Gastrocnemius medialis (tissue), 4 donors: Measurements from ENCODE around the gene EEPD1. TPM values are rescaled to one million over a fixed set of nuclear protein-coding genes. Genes with fewer than 3 reads are reported as not detected.

Experiments used
- ATAC-seq, 2 donors: fragments of 150-250 bp; one replicate each; pipeline ENCODE4 v1.9.1; 2016
- DNase-seq, 2 donors: peaks; one replicate each; pipeline ENCODE4 v3.0.0-alpha.2; 2019
- H3K27ac ChIP-seq, 4 donors: fragments of 200-600 bp; sonication (generic); 1 replicate in 1 of 4; 2 replicates in 3 of 4; pipeline ENCODE4 v1.5.1; 2016 to 2018; ENCODE audit warnings: mild to moderate bottlenecking in 2 of 4, moderate library complexity in 1 of 4
- H3K27me3 ChIP-seq, 3 donors: fragments of 200-600 bp; sonication (generic) in 2 of 3; 1 replicate in 1 of 3; 2 replicates in 2 of 3; pipeline versions ENCODE4 v1.5.1 to v1.6.0; 2016 to 2019; ENCODE audit warnings: mild to moderate bottlenecking in 1 of 3, moderate library complexity in 1 of 3
- H3K36me3 ChIP-seq, 2 donors: fragments of 200-600 bp; sonication (generic) in 1 of 2; one replicate each; pipeline ENCODE4 v1.5.1; 2017 to 2018
- H3K4me1 ChIP-seq, 2 donors: fragments of 200-600 bp; sonication (generic) in 1 of 2; one replicate each; pipeline ENCODE4 v1.5.1; 2016 to 2017; ENCODE audit warnings: mild to moderate bottlenecking in 2 of 2
- H3K4me3 ChIP-seq, 4 donors: fragments of 200-600 bp; sonication (generic) in 3 of 4; 1 replicate in 1 of 4; 2 replicates in 3 of 4; pipeline ENCODE4 v1.5.1; 2016 to 2019; ENCODE audit warnings: mild to moderate bottlenecking in 2 of 4
- H3K9me3 ChIP-seq, 3 donors: fragments of 200-600 bp; sonication (generic) in 2 of 3; 1 replicate in 1 of 3; 2 replicates in 2 of 3; pipeline ENCODE4 v1.5.1; 2016 to 2019
- POLR2A ChIP-seq, 2 donors: fragments of 450-650 bp; IDR thresholded peaks; one replicate each; pipeline ENCODE4 v1.6.1; 2017; ENCODE audit warnings: antibody characterized with exemption in 2 of 2, mild to moderate bottlenecking in 2 of 2, moderate library complexity in 2 of 2
- in situ Hi-C, 4 donors: fragments of 200-750 bp; cut with MboI; loops; one replicate each; pipeline versions ENCODE4 v1.15.0 to v1.8.0; 2017; ENCODE audit warnings: low sequenced_read_pairs in 4 of 4
- intact Hi-C: fragments of 100-400 bp; cut with DNase I; formaldehyde crosslinking; loops from one replicate; pipeline ENCODE4 v1.15.1; 2023; ENCODE audit warnings: low total_unique reads
- total RNA-seq, 4 donors: library from RNA; depleted of rRNA; stranded (reverse); fragments of >200 nt; gene quantifications; one replicate each; pipeline versions ENCODE4 v1.1.0 to v1.2.3, GENCODE V29; 2016
- TF ChIP-seq, protein P1 (sequence below), 5 experiments: fragments of 450-650 bp in 3 of 5; fragments of 200-600 bp in 2 of 5; sonication (generic) in 2 of 5; IDR thresholded peaks in 4 of 5; conservative IDR thresholded peaks in 1 of 5; 1 replicate in 4 of 5; 2 replicates in 1 of 5; pipeline ENCODE4 v1.5.1; 2016 to 2019; ENCODE audit warnings: antibody characterized with exemption in 5 of 5, mild to moderate bottlenecking in 3 of 5, moderate library complexity in 3 of 5

The EEPD1 gene
- total RNA-seq, 4 donors from 2014 or later = 41.0 to 68.5 (median 61.3) TPM

DNA sequence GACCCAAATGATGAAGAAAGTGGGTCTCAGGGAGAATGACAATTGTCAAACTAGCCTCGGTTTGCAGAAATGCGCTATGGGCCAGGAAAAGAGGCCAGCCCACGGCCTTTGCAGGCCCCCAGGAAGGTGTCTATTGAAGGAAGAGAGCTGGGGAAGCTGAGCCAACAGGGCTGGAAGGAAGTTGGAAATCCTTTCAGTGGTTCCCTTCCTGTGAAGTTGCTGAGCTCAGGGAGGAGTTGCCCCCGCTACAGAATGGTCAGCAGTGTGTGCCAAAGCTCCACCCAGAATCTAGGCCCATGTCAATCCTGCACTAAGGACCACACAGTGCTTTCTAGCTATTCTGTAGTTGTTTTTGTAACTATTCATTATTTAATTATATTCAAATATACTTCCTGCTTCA, 145.1 kb downstream of the EEPD1 start:
- in situ Hi-C loops = loop anchor here (10.0 to 25.0 kb wide), 4 partner anchors 136 to 313 kb away; partner anchors contain the start of gene EEPD1 (in 4 of the 4)

DNA sequence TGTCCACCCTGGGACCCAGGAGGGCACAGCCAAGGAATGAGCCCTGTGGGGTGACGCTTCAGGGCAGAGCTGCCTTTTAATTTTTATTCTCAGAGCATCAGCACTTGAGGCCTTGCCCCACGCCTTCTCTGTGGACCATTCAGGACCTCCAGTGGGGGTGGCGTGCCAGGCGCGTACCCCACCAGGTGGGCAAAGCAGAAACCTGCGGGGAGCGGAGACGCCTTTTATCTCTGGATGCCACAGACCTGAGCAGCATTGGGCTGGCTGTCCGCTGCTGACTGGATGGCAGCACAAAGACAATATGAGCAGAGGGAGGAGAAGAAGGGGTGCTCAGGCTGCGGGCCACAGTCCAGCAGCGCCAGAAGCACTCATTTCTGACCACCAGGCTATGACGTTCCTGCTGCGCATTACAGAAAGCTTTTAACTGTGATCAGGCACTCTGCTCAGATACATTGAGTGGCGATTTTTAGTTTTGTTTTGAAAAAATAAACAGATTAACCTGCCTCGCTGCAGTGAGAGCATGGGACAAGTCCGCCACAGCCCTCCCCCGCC, 146.2 kb downstream of the EEPD1 start:
- Histone ChIP-seq H3K27me3 (no peaks in the 10 kb centered on the region), H3K4me1 (peaks cover 43 to 45% of the 10 kb centered on the region in 2 donors), H3K36me3 (peaks cover 0 to 22% of the 10 kb centered on the region in 2 donors), H3K9me3 (no peaks in the 10 kb centered on the region), H3K27ac (peak overlapping the region in 3 of 4 donors; percentile 18 to 91 (median 85)), H3K4me3 (no peak overlapping the region)
- intact Hi-C loops = no loop called here
- DNase-seq (no peak), ATAC-seq (no peak)
- in situ Hi-C loops = loop anchor here (10.0 to 25.0 kb wide), 4 partner anchors 137 to 314 kb away; partner anchors contain the start of gene EEPD1 (in 4 of the 4)
- TF ChIP-seq, protein P1, sequence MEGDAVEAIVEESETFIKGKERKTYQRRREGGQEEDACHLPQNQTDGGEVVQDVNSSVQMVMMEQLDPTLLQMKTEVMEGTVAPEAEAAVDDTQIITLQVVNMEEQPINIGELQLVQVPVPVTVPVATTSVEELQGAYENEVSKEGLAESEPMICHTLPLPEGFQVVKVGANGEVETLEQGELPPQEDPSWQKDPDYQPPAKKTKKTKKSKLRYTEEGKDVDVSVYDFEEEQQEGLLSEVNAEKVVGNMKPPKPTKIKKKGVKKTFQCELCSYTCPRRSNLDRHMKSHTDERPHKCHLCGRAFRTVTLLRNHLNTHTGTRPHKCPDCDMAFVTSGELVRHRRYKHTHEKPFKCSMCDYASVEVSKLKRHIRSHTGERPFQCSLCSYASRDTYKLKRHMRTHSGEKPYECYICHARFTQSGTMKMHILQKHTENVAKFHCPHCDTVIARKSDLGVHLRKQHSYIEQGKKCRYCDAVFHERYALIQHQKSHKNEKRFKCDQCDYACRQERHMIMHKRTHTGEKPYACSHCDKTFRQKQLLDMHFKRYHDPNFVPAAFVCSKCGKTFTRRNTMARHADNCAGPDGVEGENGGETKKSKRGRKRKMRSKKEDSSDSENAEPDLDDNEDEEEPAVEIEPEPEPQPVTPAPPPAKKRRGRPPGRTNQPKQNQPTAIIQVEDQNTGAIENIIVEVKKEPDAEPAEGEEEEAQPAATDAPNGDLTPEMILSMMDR (IDR thresholded peaks at IDR 0.05 in 4 of 5, conservative IDR thresholded peaks at IDR 0.05 in 1 of 5) = no peak
- no peak for TF ChIP-seq POLR2A (IDR thresholded peaks at IDR 0.05)

More for the DNA sequence above, 145.1 kb downstream of the EEPD1 start:
- TF ChIP-seq, protein P1 (IDR thresholded peaks at IDR 0.05 in 4 of 5, conservative IDR thresholded peaks at IDR 0.05 in 1 of 5) = no peak
- no peak for TF ChIP-seq POLR2A (IDR thresholded peaks at IDR 0.05)
- Histone ChIP-seq H3K27me3 (no peaks in the 10 kb centered on the region), H3K36me3 (peaks cover 0 to 22% of the 10 kb centered on the region in 2 donors), H3K4me3 (no peak overlapping the region), H3K27ac (peak overlapping the region in 3 of 4 donors; percentile 14 to 17 (median 16)), H3K4me1 (peaks cover 33% of the 10 kb centered on the region in 2 donors), H3K9me3 (no peaks in the 10 kb centered on the region)
- DNase-seq (no peak), ATAC-seq (no peak)
- intact Hi-C loops = no loop called here

DNA sequence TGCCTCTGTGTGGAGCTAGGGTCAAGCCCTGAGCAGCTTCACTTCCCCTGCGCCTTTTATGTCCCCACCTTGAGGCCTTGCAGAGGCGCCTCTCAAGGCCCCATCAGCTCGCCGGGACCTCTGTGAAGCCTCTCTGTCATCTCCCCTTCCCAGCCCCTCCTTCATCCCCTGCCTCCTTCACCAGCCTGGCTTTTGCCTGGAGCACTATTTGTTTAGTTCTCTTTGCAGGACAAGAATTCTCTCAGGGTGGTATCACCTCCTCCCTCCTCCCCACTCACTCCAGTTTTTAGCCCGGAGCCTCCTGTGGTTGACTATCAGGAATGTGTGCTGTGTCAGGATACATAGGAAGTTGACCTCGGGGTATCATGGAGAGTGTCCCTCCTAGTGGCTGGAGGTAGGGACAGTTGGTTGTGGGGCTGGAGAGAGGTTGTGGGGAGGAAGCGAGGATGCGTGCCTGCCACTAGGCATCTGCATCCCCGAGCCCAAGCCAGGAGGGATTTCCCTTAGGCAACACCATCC, 146.8 kb downstream of the EEPD1 start:
- ATAC-seq (no peak), DNase-seq (no peak)
- Histone ChIP-seq H3K27ac (peak overlapping the region; percentile 80 to 91 (median 87)), H3K4me3 (no peak overlapping the region), H3K9me3 (no peaks in the 10 kb centered on the region), H3K4me1 (peaks cover 48 to 50% of the 10 kb centered on the region in 2 donors), H3K36me3 (peaks cover 0 to 22% of the 10 kb centered on the region in 2 donors), H3K27me3 (no peaks in the 10 kb centered on the region)
- in situ Hi-C loops (loop anchor here (10.0 to 25.0 kb wide), 4 partner anchors 138 to 315 kb away; partner anchors contain the start of gene EEPD1 (in 4 of the 4)), intact Hi-C loops (loop anchor here (10.0 kb wide), 2 partner anchors 395 to 605 kb away; partner anchors contain the start of gene HERPUD2)
- TF ChIP-seq POLR2A (IDR thresholded peaks at IDR 0.05) = no peak
- TF ChIP-seq, protein P1 (IDR thresholded peaks at IDR 0.05 in 4 of 5, conservative IDR thresholded peaks at IDR 0.05 in 1 of 5) = no peak

DNA sequence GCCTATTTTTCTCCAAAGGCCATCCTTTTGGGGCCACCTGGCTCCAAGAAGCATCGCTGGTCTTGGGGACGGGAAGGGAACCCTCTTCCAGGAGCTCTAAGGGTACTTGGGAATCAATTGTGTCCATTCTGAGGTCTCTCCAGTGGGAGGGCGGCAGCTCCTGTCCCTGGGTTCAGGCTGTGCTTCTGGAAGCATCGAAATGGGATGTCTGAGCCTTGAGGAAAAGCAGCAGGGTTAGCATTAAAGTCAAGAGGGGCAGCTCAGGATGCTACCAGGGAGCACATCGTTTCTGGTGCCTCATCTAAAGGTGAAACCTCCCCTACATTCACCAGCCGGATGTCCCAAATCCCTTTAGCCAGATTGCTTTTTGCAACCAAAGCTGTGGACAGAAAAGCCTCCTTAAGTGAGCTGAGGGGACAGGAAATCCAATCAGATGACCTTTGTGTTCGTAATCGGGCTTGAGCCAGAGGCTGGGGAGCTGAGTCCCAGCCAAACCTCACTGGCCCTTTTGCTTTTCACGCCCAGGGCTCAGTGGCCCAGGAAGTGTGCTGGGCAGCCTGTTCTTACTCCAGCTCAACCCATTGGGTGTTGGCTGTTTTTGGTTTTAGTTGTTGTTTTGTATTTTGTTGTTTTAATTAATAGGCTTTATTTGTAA, 147.8 kb downstream of the EEPD1 start:
- DNase-seq (no peak), ATAC-seq (peak; percentile 31 to 43)
- peaks cover 0 to 22% of the 10 kb centered on the region in 2 donors for H3K36me3 ChIP-seq
- no peak overlapping the region for H3K4me3 ChIP-seq
- TF ChIP-seq, protein P1 (IDR thresholded peaks at IDR 0.05 in 4 of 5, conservative IDR thresholded peaks at IDR 0.05 in 1 of 5) = no peak
- TF ChIP-seq POLR2A (IDR thresholded peaks at IDR 0.05) = peak; percentile 32 to 35
- no peaks in the 10 kb centered on the region for H3K27me3 ChIP-seq
- peaks cover 48 to 50% of the 10 kb centered on the region in 2 donors for H3K4me1 ChIP-seq
- intact Hi-C loops (loop anchor here (10.0 kb wide), 2 partner anchors 396 to 606 kb away; partner anchors contain the start of gene HERPUD2), in situ Hi-C loops (no loop called here)
- no peaks in the 10 kb centered on the region for H3K9me3 ChIP-seq
- H3K27ac ChIP-seq = peak overlapping the region; percentile 80 to 91 (median 87)
